Inflammatory macrophage (primary cell): Measurements from ENCODE around the gene FADS6.
A peak's percentile ranks its signal among the peaks of the same experiment; 100 is the strongest.
"Not testable (repeated sequence)": the region's sequence is repeated elsewhere in the genome, so short reads cannot be mapped to it uniquely, and the experiment has no call there.

Experiments
- DNase-seq, 2 donors: peaks; one replicate each; pipeline ENCODE4 v3.0.0-alpha.2; 2020 to 2022

Gene FADS6

DNA sequence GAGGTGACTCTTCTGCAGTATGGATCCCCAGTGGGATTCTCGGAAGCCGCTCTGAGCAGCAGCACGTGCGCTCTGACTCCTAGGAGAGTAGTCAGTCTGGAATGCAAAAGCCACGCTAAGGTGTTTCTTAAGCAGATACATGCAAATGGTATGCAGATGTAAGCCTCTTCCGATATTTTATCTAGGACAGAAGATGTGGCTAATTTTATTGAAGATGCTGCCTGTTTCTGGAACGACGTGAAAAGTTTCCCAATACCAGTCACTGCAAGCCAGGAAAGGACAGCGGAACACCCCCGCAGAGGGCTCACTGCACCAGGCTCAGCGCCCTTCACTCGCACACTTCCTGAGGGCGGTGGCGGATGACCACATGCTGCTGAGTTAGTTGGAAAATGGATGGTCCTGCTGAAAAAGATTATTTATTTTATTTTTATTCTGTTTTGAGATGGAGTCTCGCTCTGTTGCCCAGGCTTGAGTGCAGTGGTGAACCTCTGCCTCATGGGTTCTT, 10.1 kb downstream of the FADS6 start:
- DNase-seq, result peak; percentile 75 to 82

DNA sequence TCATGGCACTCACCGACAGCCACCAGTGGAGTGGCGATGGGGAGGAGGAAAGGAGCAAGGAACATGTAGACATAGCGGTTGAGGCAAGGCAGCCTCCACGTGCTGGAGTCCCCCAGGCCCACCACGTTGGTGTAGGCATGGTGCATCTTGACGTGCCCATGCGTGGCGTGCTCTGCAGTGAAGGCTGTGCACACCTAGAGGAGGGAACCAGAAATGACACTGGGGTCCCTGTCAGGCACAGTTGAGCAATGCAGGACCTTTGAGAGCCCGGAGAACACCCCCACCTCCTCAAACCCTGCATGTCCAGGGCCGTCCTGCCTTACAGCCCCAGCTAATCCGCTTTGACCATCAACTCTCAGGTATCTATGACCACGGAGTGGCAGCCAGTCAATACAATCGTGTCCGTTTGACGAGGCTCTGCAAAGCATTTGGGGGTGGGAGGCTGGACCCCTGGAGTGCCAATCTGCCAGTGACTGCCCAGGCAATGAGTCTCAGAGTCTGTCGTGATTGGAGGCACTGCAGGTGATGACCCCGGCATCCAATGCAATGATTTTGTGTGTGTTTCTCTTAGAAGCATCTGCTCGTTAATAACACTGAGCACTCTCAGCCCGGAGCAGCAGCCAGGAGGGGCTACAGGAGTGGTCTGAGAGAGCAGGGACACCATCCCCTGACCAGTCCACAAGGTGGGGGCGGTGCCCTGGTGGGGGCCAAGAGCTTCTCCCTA, 10.8 kb downstream of the FADS6 start:
- no peak for DNase-seq

DNA sequence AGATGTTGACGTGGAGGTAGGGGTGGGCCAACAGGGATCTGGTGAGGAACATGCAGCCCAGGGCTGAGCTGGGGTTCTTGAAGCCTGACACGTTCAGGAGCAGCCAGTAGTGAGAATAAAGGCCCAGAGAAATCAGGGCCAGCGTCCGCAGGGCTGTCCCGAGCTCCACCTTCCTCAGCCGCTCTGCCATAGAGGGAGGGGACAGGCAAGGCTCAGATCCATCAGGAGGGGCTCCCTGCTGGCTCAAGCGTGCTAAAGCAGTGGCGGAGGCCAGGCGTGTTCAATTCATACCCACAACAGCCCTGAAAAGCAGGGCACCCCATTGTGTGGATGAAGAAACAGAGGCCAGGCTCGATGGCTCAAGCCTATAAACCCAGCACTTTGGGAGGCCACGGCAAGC, 12.4 kb downstream of the FADS6 start:
- no peak for DNase-seq

DNA sequence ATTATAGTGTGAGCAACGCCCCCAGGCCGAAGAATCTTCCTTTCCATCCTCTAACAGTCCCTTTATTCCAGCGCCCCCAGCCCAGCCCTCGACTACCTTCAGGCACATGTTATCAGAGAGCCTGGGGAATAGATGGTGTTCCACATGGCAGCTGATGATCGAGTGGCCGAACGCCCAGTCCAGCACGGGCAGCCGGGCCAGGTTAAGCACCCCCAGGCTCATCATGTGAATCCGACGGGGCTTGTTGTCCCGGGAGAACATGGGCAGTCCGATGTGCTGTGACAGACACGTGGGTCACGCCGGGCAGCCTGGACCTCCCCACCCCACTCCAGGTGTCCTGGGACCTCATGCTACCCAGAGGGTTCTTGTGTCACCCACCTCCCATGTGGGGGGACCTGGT, 14.1 kb downstream of the FADS6 start:
- no peak for DNase-seq

DNA sequence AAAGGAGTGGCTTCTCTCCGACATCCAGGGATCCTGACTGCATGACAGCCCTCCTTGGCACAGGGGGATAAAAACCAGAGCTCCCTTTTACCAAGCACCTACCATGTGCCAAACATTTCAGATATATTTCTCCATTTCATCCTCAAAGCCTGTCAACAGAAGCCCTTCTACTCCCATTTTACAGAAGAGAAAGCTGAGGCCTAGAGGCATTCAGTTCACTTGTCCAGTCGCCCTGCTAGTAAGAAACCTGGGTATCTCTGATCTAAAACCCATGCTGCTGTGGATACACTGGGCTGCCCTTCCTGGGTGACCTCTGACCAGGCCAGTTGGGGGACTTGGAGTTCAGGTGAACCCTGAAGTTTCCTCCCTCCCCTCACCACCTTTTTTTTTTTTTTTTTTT, 14.8 kb downstream of the FADS6 start:
- DNase-seq, result no peak

DNA sequence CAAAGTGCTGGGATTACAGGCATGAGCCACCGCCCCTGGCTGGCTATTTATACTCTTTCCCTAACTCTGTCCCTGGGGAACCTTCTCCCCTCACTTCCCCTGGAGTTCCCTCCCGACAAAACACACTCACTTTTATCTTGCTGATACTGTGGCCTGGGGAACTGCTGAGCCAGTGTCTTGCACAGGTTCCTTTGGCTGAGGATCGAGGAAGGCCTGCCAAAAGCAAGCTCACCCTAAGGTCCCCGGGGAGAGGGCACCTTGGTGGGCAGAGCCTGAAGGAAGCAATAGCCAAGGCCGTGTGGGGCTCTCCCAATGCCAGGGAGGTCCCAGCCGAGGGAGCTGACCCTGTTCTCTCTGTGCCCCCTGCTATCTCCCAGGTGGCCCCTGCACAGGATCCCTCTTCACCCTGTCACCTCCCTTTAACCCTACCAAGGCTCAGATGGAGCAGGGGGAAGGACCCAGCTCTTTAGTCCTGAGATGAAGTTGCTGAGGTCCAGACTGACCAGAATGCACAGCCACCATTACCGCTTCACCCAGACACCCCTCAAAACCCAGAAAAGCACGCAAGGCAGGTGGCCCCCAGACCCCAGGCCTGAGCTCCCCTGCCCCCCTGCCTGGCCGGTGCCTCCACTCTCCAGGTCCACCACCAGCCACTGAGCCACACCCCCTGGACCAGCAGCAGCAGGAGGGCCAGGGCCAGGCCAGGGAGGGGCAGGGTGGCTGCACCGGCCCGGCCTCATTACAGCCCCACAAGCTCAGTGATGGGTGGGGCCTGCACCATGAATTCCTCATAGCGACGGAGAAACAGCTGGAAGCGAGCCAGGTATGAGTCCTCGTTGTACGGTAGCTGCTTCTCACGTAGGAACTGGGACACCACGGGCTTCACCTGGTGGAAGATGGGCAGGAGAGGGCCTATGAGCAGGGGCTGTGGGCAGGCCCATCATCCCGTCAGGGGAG, 15.6 kb downstream of the FADS6 start:
- no peak for DNase-seq

DNA sequence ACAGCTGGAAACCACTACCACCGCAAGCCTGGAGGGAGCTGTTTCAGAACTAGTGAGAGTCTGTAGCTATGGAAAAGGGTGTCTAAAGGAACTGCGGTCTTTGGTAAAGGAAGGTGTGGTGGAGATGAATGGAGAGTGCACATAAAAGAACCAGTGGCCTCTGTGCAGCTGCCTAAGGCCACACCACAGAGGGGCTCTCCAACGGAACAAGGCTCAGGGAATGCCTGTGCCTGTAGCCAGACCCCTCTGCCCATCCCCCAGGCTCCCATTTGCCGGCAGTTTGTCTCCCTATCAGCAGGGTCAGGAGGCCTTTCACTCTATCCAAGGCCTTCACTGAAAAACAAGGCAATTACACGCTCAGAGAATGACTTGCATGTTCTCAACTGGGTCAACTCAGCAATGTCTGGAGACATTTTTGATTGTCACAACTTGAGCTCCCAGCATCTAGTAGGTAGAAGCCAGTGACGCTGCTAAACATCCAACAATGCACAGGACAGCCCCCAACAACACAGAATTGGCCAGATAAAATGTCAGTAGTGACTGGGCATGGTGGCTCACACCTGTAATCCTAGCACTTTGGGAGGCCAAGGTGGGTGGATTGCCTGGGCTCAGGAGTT, 17.3 kb downstream of the FADS6 start:
- no peak for DNase-seq

DNA sequence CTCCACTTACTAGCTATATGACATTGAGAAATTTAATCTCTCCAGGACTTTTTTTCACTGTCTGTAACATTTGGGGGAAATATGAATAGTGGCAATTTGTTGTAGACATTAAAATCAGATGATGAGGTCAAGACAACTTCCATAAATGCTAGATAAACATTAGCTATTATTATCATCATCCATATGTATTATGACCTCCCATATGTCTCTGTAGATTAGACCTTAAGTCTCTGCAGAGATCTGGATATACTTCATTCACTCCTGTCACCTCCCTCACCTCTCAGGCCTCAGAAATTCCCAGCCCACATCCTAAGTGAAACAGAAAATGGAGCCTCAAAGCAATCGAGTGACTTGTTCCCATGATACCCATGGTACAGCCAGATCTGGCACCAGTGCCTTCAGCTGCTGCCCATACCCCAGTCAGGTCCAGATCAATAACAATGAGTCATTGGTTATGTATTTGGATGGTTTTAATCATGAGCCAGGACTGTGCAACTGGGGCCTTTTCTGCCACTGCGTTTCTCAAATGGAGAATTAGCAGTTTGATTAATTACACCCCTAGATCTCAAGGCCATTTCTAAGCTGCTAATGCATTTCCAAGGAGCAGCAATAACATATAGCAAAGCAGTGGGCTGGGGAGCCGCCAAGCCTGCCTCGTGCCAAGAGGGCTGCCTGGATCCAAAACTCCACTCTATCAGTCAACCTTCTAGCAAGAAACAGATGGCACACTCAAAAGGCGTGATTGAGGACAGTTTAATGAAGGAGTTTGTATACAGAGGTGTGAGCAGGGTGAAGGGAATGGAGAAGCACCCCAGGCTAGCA, 18.1 kb downstream of the FADS6 start:
- DNase-seq, result no peak

DNA sequence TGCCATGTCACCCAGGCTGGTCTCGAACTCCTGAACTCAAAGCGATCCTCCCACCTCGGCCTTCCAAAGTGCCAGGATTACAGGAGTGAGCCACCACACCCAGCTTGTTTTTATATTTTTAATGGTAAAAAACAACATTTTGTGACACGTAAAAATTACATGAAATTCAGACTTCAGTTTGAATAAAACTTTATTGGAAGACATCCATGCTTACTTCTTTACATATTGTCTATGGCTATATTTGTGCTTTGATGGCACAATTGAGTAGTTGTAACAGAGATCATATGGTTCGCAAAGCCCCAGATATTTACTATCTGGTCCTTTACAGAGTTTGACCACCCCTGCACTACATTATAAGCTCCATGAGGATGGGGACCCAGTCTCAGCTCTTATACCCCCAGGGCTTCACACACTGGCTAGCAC, 18.8 kb downstream of the FADS6 start:
- DNase-seq, result no peak

DNA sequence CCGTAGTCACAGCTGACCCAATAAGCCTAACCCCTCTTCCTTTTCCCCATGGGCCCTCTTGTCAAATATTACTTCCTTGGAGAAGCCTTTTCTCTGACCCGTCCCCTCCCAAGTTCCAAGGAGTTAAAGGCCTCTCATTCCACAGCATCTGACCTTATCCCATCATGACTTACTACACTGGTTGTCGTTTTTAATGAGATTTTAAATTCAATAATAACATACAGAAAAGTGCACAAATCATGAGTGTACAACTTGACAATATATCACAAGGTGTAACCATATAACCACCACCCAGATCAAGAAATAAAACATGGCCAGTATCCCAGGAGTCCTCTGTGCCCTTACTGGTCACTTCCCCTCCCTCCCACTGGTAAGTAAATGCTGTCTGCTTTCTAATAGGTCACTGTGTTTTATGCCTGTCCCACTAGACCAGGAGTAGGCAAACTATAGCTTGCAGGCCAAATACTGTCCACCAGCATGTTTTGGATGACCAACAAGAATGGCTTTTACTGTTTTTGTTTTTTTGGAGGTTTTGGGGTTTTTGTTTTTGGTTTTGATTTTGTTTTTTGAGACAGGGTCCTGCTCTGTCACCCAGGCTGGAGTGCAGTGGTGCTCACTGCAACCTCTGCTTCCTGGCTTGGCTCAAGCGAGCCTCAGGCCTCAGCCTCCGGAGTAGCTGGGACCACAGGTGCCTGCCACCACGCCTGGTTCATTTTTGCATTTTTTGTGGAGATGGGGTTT, 19.4 kb downstream of the FADS6 start:
- DNase-seq, result peak; percentile 52 to 58

DNA sequence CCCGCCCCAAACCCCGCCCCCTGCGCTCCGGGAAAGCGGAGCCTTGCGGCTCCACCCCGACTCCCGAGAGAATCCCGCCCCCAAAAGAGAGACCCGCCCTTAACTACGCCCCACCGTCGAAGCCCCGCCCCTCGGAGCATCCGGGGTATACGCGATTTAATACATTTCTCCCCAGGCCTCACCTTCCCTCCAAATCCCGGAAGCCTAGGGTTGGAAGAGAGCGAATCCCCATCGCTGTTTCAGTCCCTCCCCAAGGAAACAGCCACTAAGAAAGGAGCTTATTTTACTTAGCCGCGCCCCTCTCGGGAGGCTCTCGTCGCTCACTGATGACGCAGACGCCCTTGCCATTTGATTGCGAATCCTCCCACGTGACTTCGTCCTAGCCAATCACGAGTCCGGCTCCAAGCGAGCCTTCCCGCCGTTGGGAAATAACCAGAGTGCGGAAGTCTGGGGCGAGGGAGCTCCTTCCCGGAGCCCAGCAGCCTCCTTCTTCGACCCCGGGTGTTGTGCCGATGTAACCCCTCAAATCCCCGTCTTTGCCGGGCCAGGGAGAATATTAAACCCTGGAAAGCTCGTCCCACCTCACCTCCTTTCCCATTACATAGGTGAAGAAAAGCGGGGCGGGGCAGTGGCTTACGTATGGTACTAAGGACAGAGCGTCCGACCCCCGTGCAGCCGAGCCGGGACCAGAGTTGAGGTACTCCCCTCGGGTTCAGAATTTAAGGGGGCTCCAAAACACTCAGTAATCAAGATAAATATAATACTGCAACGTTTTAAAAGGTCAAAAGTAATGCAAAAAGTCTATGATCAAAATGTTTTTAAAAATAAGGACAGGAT, 20.2 kb downstream of the FADS6 start:
- peak; percentile 100 for DNase-seq

DNA sequence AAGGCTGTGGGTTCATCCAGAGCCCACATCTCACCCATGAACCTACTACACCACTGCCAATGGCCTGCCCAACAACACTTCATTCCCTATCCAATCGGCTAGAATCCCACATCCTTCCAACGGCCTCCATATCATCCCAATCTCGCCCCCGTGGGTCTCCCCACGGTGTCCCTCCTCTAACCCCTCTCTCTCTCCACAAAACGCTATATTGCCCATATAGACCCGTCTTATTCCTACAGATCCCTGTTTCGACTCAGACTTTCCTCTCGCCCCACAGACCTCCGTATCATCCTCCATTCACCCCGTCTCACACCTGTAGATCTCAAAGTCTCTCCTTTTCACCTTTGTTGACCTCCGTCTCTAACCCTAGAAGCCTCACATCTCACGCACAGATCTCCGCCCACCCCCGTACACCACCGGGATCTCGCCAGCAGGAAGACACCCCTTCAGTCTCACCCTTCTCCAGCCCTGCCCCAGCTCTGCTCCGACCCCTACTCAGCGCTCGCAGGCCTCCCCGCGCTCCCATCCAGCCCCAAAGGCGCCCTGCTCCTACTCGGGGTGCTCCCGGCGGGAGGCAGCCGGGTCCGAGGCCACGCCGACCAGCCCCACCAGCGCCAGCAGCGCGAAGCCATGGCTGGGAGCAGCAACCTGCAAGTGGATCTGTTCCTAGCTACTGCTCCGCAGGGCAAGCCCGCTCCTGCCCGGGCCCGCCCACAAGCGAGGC, 21.0 kb downstream of the FADS6 start, which contains the start of gene FDXR:
FDXR (minus strand) TSS at position 682 of the 724 bp plus-strand sequence; CDS start at position 632, 50 bp downstream.
- no peak for DNase-seq

DNA sequence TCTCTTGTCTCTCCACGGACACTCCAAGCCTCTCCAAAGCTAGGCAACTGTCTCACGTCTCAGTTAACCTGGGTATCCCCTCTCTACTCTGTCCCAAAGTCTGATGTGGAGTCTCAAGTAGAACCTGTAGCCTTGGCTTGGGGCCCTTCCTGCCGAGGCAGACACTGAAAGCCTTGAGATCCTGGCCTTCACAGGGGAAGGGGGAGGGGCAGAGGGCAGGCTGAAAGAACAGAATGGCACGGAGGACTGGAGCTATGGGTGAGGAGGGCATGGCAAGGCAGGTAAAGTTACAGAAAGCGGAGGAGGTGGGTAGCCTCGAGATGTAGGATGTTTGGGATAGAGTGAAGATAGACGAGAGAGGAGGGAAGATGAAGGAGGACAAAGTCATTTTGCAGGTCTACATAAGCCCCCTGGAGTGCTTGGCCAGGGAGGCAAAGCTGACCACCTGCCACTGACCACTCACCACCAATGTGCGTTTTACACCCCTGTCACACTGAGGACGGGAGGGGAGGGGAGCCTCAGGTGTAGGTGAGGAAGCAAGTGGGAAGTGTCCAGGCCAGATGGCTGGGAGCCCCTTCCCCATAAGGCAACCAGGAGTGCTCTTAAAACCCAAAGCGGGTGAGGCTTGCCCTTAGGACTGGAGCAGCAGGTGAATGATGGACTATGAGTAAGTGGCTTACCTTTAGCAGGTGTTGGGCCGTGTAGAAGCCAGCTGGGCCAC, 21.9 kb downstream of the FADS6 start:
- DNase-seq, result no peak

DNA sequence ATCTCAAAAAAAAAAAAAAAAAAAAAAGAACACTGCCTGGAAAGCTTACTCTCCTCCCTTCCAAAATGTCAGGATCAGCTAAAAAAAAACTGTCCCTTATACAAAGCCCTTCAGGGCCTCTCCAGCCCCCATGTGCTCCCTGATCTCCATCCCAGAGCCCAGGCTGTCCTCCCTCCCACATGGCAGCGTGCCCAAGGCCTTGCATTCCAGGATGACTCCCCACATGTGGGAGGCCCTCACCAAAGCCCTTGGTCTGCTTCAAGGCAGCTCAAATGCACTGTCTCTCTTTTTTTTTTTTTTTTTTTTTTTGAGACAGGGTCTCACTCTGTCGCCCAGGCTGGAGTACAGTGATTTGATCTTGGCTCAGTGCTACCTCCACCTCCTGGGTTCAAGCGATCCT, 22.9 kb downstream of the FADS6 start:
- DNase-seq, result no peak

DNA sequence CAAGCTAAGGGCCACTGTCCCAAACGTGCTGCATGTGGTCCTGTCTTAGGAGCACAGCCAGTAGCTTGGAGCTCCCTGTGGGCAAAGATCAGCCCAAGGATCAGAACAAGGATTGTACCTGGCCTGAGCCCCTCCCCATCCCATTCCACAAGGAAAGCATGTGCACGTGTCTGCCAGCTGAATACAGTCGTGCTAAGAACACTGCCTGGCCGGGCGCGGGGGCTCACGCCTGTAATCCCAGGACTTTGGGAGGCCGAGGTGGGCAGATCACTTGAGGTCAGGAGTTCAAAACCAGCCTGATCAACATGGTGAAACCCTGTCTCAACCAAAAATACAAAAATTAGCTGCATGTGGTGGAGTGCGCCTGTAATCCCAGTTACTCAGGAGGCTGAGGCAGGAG, 23.4 kb downstream of the FADS6 start:
- not testable (repeated sequence) for DNase-seq

DNA sequence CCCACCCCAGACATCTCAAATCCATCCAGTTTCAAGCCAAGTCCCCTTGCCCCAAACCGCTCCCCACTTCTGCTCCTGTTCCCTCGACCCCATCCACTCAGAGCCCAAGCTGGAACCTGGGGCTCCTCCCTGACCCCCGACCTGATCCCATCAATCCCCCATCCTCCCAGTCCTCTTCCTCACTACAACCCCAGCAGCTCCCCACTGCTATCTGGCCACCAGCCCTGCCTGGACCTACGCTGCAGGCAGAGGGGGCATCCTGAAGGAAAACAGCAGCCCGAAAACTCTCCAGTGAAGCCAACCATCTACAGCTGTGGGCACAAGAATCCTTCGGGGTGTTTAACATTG, 24.6 kb downstream of the FADS6 start:
- no peak for DNase-seq

DNA sequence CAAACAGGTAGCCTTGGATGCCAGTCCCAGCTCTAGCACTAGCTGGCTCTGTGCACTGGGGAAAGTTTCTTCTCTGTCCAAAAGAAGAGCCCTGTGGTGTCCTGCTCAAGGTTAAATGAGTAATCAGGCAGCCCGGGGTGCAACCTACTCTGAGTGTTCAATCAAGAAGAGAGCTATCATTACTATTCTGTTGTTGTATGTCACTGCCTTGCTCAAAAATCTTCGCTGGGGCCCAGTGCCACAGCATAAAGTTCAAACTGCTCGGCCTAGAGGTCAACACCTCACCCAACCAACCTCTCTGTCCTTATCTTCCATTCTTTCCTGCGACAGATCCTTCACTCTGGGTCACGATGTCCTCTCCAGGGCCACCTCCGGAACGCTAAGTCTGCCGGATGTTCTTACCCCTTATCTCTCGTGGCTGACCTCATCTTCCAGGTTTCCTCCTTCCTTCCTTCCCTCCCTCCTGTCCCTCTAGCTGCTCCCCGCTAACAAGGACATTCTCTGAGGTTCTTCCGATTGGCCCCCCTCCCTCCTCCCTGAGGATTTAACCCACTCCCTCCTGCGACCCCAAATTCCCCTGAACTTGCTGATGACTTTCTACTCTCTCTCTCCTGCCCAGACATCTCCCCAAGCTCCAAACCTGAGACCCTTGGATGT, 25.1 kb downstream of the FADS6 start:
- no peak for DNase-seq

DNA sequence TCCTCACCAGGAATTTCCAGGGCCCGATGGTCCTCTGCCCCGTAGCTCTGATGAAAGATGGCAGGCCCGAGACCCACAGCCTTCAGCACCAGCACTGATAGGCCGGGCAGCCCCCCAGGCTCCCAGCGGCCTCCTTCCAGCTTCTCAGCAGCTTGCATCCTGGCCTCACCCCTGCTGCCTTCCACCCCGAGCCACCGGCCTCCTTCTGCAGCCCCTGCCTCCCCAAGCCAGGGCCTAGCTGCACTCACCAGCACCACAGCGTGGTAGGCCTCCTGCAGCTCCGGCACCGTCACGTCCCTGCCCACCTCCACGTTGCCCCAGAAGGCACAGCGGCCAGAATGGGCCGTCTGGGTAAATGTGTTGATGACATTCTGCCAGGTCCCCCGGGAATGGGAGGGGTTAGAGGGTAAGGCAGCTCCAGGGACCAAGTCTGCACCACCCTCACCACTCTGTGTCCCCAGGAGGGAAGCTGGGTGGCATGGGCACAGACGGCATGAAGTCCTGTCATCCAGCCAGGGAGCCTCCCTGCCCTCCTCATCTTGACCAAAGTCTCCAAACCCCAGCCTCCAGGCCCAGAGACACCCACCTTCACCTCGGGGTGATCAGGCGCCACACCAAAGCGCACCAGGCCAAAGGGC, 27.1 kb downstream of the FADS6 start:
- no peak for DNase-seq
